H1 (cell line): ENCODE measurements around the gene ICAM5. TPM values are rescaled to one million over a fixed set of nuclear protein-coding genes. Genes with fewer than 3 reads are reported as not detected.

ENCODE experiments used
- CTCF ChIA-PET: fragments of 300-600 bp; sonication (Branson Sonifier 250); formaldehyde crosslinking; loops from one replicate; lab custom pipeline; 2021; ENCODE audit not compliant: partially characterized antibody; lab: Charles Lee
- POLR2A ChIA-PET: fragments of 300-600 bp; sonication (Branson Sonifier 250); formaldehyde crosslinking; loops from one replicate; lab custom pipeline; 2021; ENCODE audit warnings: inconsistent platforms; ENCODE audit not compliant: partially characterized antibody; lab: Charles Lee
- DNase-seq, 2 experiments: peaks; one replicate each; pipeline versions ENCODE4 v3.0.0 to v3.0.0-alpha.2; 2010 to 2022; ENCODE audit warnings: low spot score in 2 of 2, low read depth in 1 of 2, mixed read lengths in 1 of 2
- FAIRE-seq: peaks from 2 replicates; lab custom pipeline; 2011; peaks lifted over from hg19 to GRCh38; lab: Jason Lieb, UNC
- H2AFZ ChIP-seq: 2 replicates; pipeline ENCODE4 v1.8.1; 2012; ENCODE audit warnings: low read length, inconsistent platforms
- H2AK5ac ChIP-seq: 2 replicates; pipeline ENCODE4 v1.6.1; 2013; ENCODE audit warnings: low read depth, low read length
- H2BK120ac ChIP-seq: replicated peaks from 2 replicates; pipeline ENCODE3; 2013; ENCODE audit warnings: low read depth, low read length, inconsistent platforms
- H2BK12ac ChIP-seq: 2 replicates; pipeline ENCODE4 v1.6.1; 2013; ENCODE audit warnings: low read depth, low read length
- H2BK15ac ChIP-seq: 2 replicates; pipeline ENCODE4 v1.6.1; 2013; ENCODE audit warnings: low read length
- H2BK20ac ChIP-seq: 2 replicates; pipeline ENCODE4 v1.6.1; 2013; ENCODE audit warnings: low read length
- H2BK5ac ChIP-seq: 2 replicates; pipeline ENCODE4 v1.6.1; 2013; ENCODE audit warnings: low read depth, low read length
- H3K14ac ChIP-seq: 2 replicates; pipeline ENCODE4 v1.6.1; 2013; ENCODE audit warnings: inconsistent platforms; ENCODE audit not compliant: insufficient read length
- H3K18ac ChIP-seq: 2 replicates; pipeline ENCODE4 v1.6.1; 2013; ENCODE audit warnings: low read length; ENCODE audit errors: extremely low read depth
- H3K23ac ChIP-seq: 2 replicates; pipeline ENCODE4 v1.6.1; 2013; ENCODE audit warnings: inconsistent platforms; ENCODE audit not compliant: insufficient read length
- H3K23me2 ChIP-seq: 2 replicates; pipeline ENCODE4 v1.6.1; 2013; ENCODE audit warnings: low read depth, low read length
- H3K27ac ChIP-seq: 2 replicates; pipeline ENCODE4 v1.6.1; 2011; ENCODE audit warnings: low read depth, low read length, inconsistent platforms
- H3K27me3 ChIP-seq, 4 experiments: replicated peaks in 1 of 4; 1 replicate in 1 of 4; 2 replicates in 3 of 4; pipeline versions ENCODE4 v1.6.1 to v1.8.1; 2011 to 2013; ENCODE audit warnings: low read length in 3 of 4, mild to moderate bottlenecking in 3 of 4, inconsistent platforms in 2 of 4, mixed read lengths in 2 of 4, moderate library complexity in 1 of 4; ENCODE audit not compliant: control insufficient read depth in 3 of 4, insufficient read depth in 3 of 4; ENCODE audit errors: extremely low read depth in 1 of 4
- H3K36me3 ChIP-seq, 4 experiments: 2 replicates each; pipeline versions ENCODE4 v1.6.1 to v1.8.1; 2011 to 2013; ENCODE audit warnings: mild to moderate bottlenecking in 4 of 4, low read length in 3 of 4, moderate library complexity in 2 of 4, control low read depth in 1 of 4, inconsistent platforms in 1 of 4; ENCODE audit not compliant: insufficient read depth in 4 of 4, control insufficient read depth in 2 of 4
- H3K4ac ChIP-seq: replicated peaks from 2 replicates; pipeline ENCODE3; 2013; ENCODE audit warnings: low read length, low read depth, mixed read lengths, inconsistent platforms; ENCODE audit not compliant: insufficient read length
- H3K4me1 ChIP-seq, 4 experiments: replicated peaks in 1 of 4; 1 replicate in 1 of 4; 2 replicates in 3 of 4; pipeline versions ENCODE4 v1.6.1 to v1.8.1; 2011 to 2013; ENCODE audit warnings: low read length in 3 of 4, inconsistent platforms in 2 of 4, mixed read lengths in 1 of 4; ENCODE audit not compliant: insufficient read depth in 4 of 4, control insufficient read depth in 3 of 4
- H3K4me2 ChIP-seq, 2 experiments: 2 replicates each; pipeline versions ENCODE4 v1.6.1 to v1.8.1; 2011 to 2013; ENCODE audit warnings: low read depth in 2 of 2, low read length in 2 of 2, control low read depth in 1 of 2, inconsistent platforms in 1 of 2, mild to moderate bottlenecking in 1 of 2; ENCODE audit not compliant: insufficient read depth in 1 of 2
- H3K4me3 ChIP-seq, 4 experiments: fragments of 200-600, 300-600 bp in 1 of 4; sonication (generic), shearing (Covaris generic), sonication (Bioruptor Twin) in 1 of 4; 2 replicates each; pipeline versions ENCODE4 v1.5.1 to v1.8.1; 2011 to 2016; ENCODE audit warnings: low read length in 4 of 4, low read depth in 3 of 4, control low read depth in 2 of 4, inconsistent platforms in 2 of 4, mild to moderate bottlenecking in 2 of 4, mixed read lengths in 1 of 4, moderate library complexity in 1 of 4; ENCODE audit not compliant: insufficient read depth in 2 of 4; ENCODE audit errors: extremely low read depth in 1 of 4
- H3K56ac ChIP-seq: replicated peaks from 2 replicates; pipeline ENCODE3; 2013; ENCODE audit warnings: low read depth, mild to moderate bottlenecking, mixed read lengths, low read length, inconsistent platforms; ENCODE audit not compliant: insufficient read length
- H3K79me1 ChIP-seq: 2 replicates; pipeline ENCODE4 v1.6.1; 2013; ENCODE audit warnings: low read depth, low read length, control low read depth
- H3K79me2 ChIP-seq, 2 experiments: 2 replicates each; pipeline versions ENCODE4 v1.6.1 to v1.8.1; 2012 to 2013; ENCODE audit warnings: low read length in 2 of 2, mild to moderate bottlenecking in 2 of 2, inconsistent platforms in 1 of 2; ENCODE audit not compliant: insufficient read depth in 2 of 2, control insufficient read depth in 1 of 2
- H3K9ac ChIP-seq, 4 experiments: replicated peaks in 1 of 4; 1 replicate in 1 of 4; 2 replicates in 3 of 4; pipeline versions ENCODE4 v1.6.1 to v1.8.1; 2011 to 2013; ENCODE audit warnings: low read depth in 3 of 4, low read length in 3 of 4, control low read depth in 2 of 4, mild to moderate bottlenecking in 2 of 4, moderate library complexity in 2 of 4, inconsistent platforms in 1 of 4; ENCODE audit errors: extremely low read depth in 1 of 4
- H3K9me3 ChIP-seq, 2 experiments: 2 replicates each; pipeline versions ENCODE4 v1.6.1 to v1.8.1; 2012 to 2013; ENCODE audit warnings: mild to moderate bottlenecking in 2 of 2, moderate library complexity in 2 of 2, control low read depth in 1 of 2, inconsistent platforms in 1 of 2, low read depth in 1 of 2, low read length in 1 of 2, mixed read lengths in 1 of 2; ENCODE audit not compliant: insufficient read depth in 2 of 2
- H4K20me1 ChIP-seq, 2 experiments: replicated peaks in 1 of 2; 2 replicates each; pipeline versions ENCODE3 to v1.8.1; 2011 to 2013; ENCODE audit warnings: inconsistent platforms in 2 of 2, low read length in 2 of 2, mild to moderate bottlenecking in 1 of 2; ENCODE audit not compliant: insufficient read depth in 2 of 2, control insufficient read depth in 1 of 2
- H4K5ac ChIP-seq: 2 replicates; pipeline ENCODE4 v1.6.1; 2013; ENCODE audit warnings: low read length, low read depth, mixed read lengths, inconsistent platforms; ENCODE audit not compliant: insufficient read length
- H4K8ac ChIP-seq: 2 replicates; pipeline ENCODE4 v1.8.0; 2013; ENCODE audit warnings: mild to moderate bottlenecking, moderate library complexity, low read length, inconsistent platforms; ENCODE audit not compliant: insufficient read depth; ENCODE audit errors: extremely low read depth
- H4K91ac ChIP-seq: replicated peaks from 2 replicates; pipeline ENCODE3; 2013; ENCODE audit warnings: low read length, mixed read lengths, inconsistent platforms; ENCODE audit not compliant: insufficient read length
- ASH2L ChIP-seq: fragments of 200-600, 300-600 bp; sonication (generic); IDR thresholded peaks from one replicate; pipeline ENCODE4 v1.7.1; 2017; ENCODE audit warnings: low read length
- CBX5 ChIP-seq: fragments of 300-800, 300-1000 bp; sonication (generic); IDR thresholded peaks from 2 replicates; pipeline ENCODE4 v1.7.1; 2016; ENCODE audit warnings: antibody characterized with exemption, low read length, low read depth
- EGR1 ChIP-seq: IDR thresholded peaks from 2 replicates; pipeline ENCODE4 v1.6.1; 2011; ENCODE audit warnings: low read depth, low read length, borderline replicate concordance
- EZH2 ChIP-seq: fragments of 200-600 bp; sonication (generic); IDR thresholded peaks from 2 replicates; pipeline ENCODE4 v1.7.1; 2012; ENCODE audit warnings: low read depth, mild to moderate bottlenecking, moderate library complexity, low read length, inconsistent platforms; ENCODE audit not compliant: severe bottlenecking
- NRF1 ChIP-seq: IDR thresholded peaks from 2 replicates; pipeline ENCODE4 v1.6.1; 2011; ENCODE audit warnings: mild to moderate bottlenecking, low read depth, low read length, improper control_type of control experiment
- RNF2 ChIP-seq: fragments of 200-900, 300-1000 bp; sonication (generic); IDR thresholded peaks from 2 replicates; pipeline ENCODE4 v1.7.1; 2016; ENCODE audit warnings: borderline replicate concordance, low read depth, mild to moderate bottlenecking, antibody characterized with exemption, low read length; ENCODE audit not compliant: poor library complexity, severe bottlenecking; ENCODE audit errors: missing control alignments
- RXRA ChIP-seq: IDR thresholded peaks from 2 replicates; pipeline ENCODE4 v1.6.1; 2011; ENCODE audit warnings: low read depth, mild to moderate bottlenecking, low read length, moderate library complexity; ENCODE audit not compliant: insufficient read depth
- SIRT6 ChIP-seq: IDR thresholded peaks from one replicate; pipeline ENCODE4 v1.7.1; 2012; ENCODE audit warnings: low read length, inconsistent platforms
- TCF12 ChIP-seq: IDR thresholded peaks from 2 replicates; pipeline ENCODE4 v1.6.1; 2011; ENCODE audit warnings: low read depth, mild to moderate bottlenecking, low read length
- WGBS, 2 experiments: shearing (Covaris generic) in 1 of 2; methylation state at CpG; one replicate each; pipeline versions ENCODE4 v1.1.6 to v1.1.7; 2013 to 2015; ENCODE audit warnings: low lambda C conversion rate in 2 of 2, mixed read lengths in 2 of 2, inconsistent platforms in 1 of 2, low coverage in 1 of 2, missing lambda C conversion rate in 1 of 2; ENCODE audit not compliant: insufficient replicate concordance in 2 of 2, insufficient coverage in 1 of 2, insufficient read length in 1 of 2; ENCODE audit errors: extremely low coverage in 1 of 2, missing lambda C conversion rate in 1 of 2; 5-methylcytosine and 5-hydroxymethylcytosine counted together
- polyA plus RNA-seq, 7 experiments: library from polyadenylated mRNA; depleted of rRNA in 3 of 7; stranded (reverse) in 5 of 7; unstranded in 2 of 7; fragments of >200 nt in 5 of 7; fragments of 200-250 nt in 2 of 7; gene quantifications; 1 replicate in 5 of 7; 2 replicates in 1 of 7; 4 replicates in 1 of 7; pipeline versions ENCODE4 v1.2.1 to v1.2.3, GENCODE V29; 2011 to 2013; ENCODE audit warnings: missing spikeins in 2 of 7, mixed read lengths in 2 of 7
- total RNA-seq: library from RNA; stranded (reverse); fragmentation: NEBNext Ultra II Directional; extraction: Animal tissue kit (Norgen Biotek cat#: 25700); gene quantifications from 2 replicates; pipeline ENCODE4 v1.2.1, GENCODE V29; 2021
- TF ChIP-seq, protein P1 (sequence below): IDR thresholded peaks from 2 replicates; pipeline ENCODE4 v1.6.1; 2012; ENCODE audit warnings: inconsistent platforms

The ICAM5 gene
- total and polyA plus RNA-seq, 2 of the 8 experiments (the other 6 are each of a cell fraction or from before 2014, with no cell fraction given), result 3.9 to 4.8 TPM

DNA sequence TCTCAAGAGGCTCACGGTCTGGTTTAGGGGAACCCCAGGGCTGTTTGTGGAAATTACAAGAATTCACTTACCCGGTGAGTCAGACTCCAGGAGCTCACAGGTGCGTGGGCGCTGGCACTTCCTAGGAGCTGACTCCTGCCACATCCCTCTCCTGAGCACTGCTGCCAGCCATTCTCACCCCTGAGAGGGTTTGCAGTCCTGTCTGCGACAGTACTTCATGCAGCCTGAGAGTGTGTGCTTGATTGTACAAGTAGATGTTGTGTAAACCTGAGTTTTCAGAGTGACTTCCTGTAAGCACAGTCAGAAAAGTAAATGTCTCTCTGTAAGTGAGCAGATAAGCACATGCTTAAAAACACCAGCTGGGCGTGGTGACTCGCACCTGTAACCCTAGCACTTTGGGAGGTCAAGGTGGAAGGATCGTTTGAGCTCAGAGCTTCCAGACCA is 29.6 kb upstream of the ICAM5 start:
- Histone ChIP-seq H2BK12ac (no peak overlapping the region), H3K36me3 (peaks cover 2 to 25% (median 10%) of the 10 kb centered on the region in 4 experiments; a peak in 5 of 8 replicates), H3K23ac (no peak overlapping the region), H2BK20ac (no peak overlapping the region), H3K4me2 (no peak overlapping the region), H2BK120ac (no peak overlapping the region), H3K27ac (no peak overlapping the region), H4K20me1 (peaks cover 0 to 6% of the 10 kb centered on the region in 2 experiments), H3K9ac (no peak overlapping the region), H3K79me2 (no peaks in the 10 kb centered on the region), H3K23me2 (no peaks in the 10 kb centered on the region), H4K8ac (no peak overlapping the region), H2BK15ac (no peak overlapping the region), H3K4me3 (no peak overlapping the region), H3K4ac (no peak overlapping the region), H3K27me3 (no peaks in the 10 kb centered on the region), H4K5ac (no peak overlapping the region), H3K18ac (no peak overlapping the region), H3K56ac (no peak overlapping the region), H2AFZ (no peak overlapping the region), H2AK5ac (no peak overlapping the region), H3K9me3 (no peaks in the 10 kb centered on the region), H3K79me1 (no peaks in the 10 kb centered on the region), H3K4me1 (peaks cover 0 to 2% (median 0%) of the 10 kb centered on the region in 4 experiments; a peak in 2 of 7 replicates), H3K14ac (no peak overlapping the region), H4K91ac (no peak overlapping the region), H2BK5ac (no peak overlapping the region)
- ChIA-PET POLR2A (interaction anchor here (0.8 to 3.2 kb wide), 8 partner anchors 9 to 136 kb away, joined by 3 to 18 read pairs (median 6); partner anchors contain the start of genes ICAM1 and TYK2), CTCF (interaction anchor here (0.6 to 5.4 kb wide), 29 partner anchors 8 to 207 kb away, joined by 3 to 68 read pairs (median 6); partner anchors contain the start of genes FDX2, ICAM1, ICAM4 and ICAM5)
- 94% methylated on average over 8 of the region's 8 CpGs; no CpG with 5 or more reads in 1 of the 2 experiments for WGBS, 2 experiments
- DNase-seq, result no peak
- TF ChIP-seq SIRT6 (no peak), ASH2L (no peak), EZH2 (no peak), NRF1 (no peak), TCF12 (no peak), RNF2 (no peak), CBX5 (no peak), EGR1 (no peak), RXRA (no peak)
- TF ChIP-seq, protein P1, sequence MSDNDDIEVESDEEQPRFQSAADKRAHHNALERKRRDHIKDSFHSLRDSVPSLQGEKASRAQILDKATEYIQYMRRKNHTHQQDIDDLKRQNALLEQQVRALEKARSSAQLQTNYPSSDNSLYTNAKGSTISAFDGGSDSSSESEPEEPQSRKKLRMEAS, result no peak
- no peak for FAIRE-seq
